Astrocyte (in vitro differentiated cells and primary cell): Measurements from ENCODE around the gene ZNF609. TPM values are rescaled to one million over a fixed set of nuclear protein-coding genes. Genes with fewer than 3 reads are reported as not detected.
A peak's percentile ranks its signal among the peaks of the same experiment; 100 is the strongest.

Source experiments
- DNase-seq: peaks from one replicate; pipeline ENCODE4 v3.0.0-alpha.2; 2010; ENCODE audit warnings: low read depth
- FAIRE-seq: peaks from 2 replicates; lab custom pipeline; 2011; peaks lifted over from hg19 to GRCh38; lab: Jason Lieb, UNC
- H2AFZ ChIP-seq: 2 replicates; pipeline ENCODE4 v1.6.0; 2012; ENCODE audit warnings: low read depth, low read length, inconsistent platforms
- H3K27ac ChIP-seq: 2 replicates; pipeline ENCODE4 v1.5.1; 2011; ENCODE audit warnings: low read depth, low read length, inconsistent platforms
- H3K27me3 ChIP-seq: 2 replicates; pipeline ENCODE4 v1.6.0; 2011; ENCODE audit warnings: low read length, inconsistent platforms; ENCODE audit not compliant: insufficient read depth
- H3K36me3 ChIP-seq: 2 replicates; pipeline ENCODE4 v1.5.1; 2011; ENCODE audit warnings: low read length, inconsistent platforms; ENCODE audit not compliant: insufficient read depth
- H3K4me1 ChIP-seq: 2 replicates; pipeline ENCODE4 v1.5.1; 2011; ENCODE audit warnings: low read length, inconsistent platforms; ENCODE audit not compliant: insufficient read depth
- H3K4me2 ChIP-seq: 2 replicates; pipeline ENCODE4 v1.6.0; 2012; ENCODE audit warnings: low read length, inconsistent platforms
- H3K4me3 ChIP-seq: 2 replicates; pipeline ENCODE4 v1.5.1; 2011; ENCODE audit warnings: low read depth, mild to moderate bottlenecking, low read length, inconsistent platforms; ENCODE audit not compliant: insufficient read depth
- H3K79me2 ChIP-seq: 2 replicates; pipeline ENCODE4 v1.6.0; 2012; ENCODE audit warnings: mild to moderate bottlenecking, low read length, inconsistent platforms; ENCODE audit not compliant: insufficient read depth
- H3K9ac ChIP-seq: 2 replicates; pipeline ENCODE4 v1.6.0; 2012; ENCODE audit warnings: mild to moderate bottlenecking, low read length, inconsistent platforms
- H3K9me3 ChIP-seq: 2 replicates; pipeline ENCODE4 v1.5.1; 2012; ENCODE audit warnings: low read depth, mild to moderate bottlenecking, low read length, inconsistent platforms; ENCODE audit not compliant: insufficient read depth
- H4K20me1 ChIP-seq: 2 replicates; pipeline ENCODE4 v1.6.0; 2012; ENCODE audit warnings: low read length, inconsistent platforms; ENCODE audit not compliant: insufficient read depth
- H3K27ac Mint-ChIP-seq: one replicate; pipeline ENCODE4 v1.8.0; 2021; ENCODE audit warnings: mild to moderate bottlenecking, mixed read lengths; ENCODE audit not compliant: unreplicated experiment
- H3K27me3 Mint-ChIP-seq: one replicate; pipeline ENCODE4 v1.8.0; 2021; ENCODE audit warnings: low read depth, mixed read lengths; ENCODE audit not compliant: unreplicated experiment
- H3K36me3 Mint-ChIP-seq: one replicate; pipeline ENCODE4 v1.8.0; 2021; ENCODE audit warnings: low read depth, mixed read lengths; ENCODE audit not compliant: unreplicated experiment
- H3K4me1 Mint-ChIP-seq: one replicate; pipeline ENCODE4 v1.8.0; 2021; ENCODE audit warnings: low read depth, mixed read lengths; ENCODE audit not compliant: unreplicated experiment
- H3K4me3 Mint-ChIP-seq: one replicate; pipeline ENCODE4 v1.8.0; 2021; ENCODE audit warnings: mild to moderate bottlenecking, moderate library complexity, mixed read lengths; ENCODE audit not compliant: unreplicated experiment
- H3K9me3 Mint-ChIP-seq: one replicate; pipeline ENCODE4 v1.8.0; 2021; ENCODE audit warnings: mild to moderate bottlenecking, mixed read lengths; ENCODE audit not compliant: unreplicated experiment
- EZH2 ChIP-seq: IDR thresholded peaks from 2 replicates; pipeline ENCODE4 v1.6.1; 2012; ENCODE audit warnings: mild to moderate bottlenecking, low read length, inconsistent platforms; ENCODE audit not compliant: insufficient read depth
- total RNA-seq: library from RNA; stranded (reverse); gene quantifications from 2 replicates; pipeline ENCODE4 v1.2.1, GENCODE V29; 2021
- TF ChIP-seq, protein P1 (sequence below): IDR thresholded peaks from 2 replicates; pipeline ENCODE4 v1.5.1; 2011; ENCODE audit warnings: low read depth, mild to moderate bottlenecking, inconsistent platforms, low read length, moderate library complexity; ENCODE audit not compliant: insufficient read depth

The ZNF609 gene
- total RNA-seq, 1 donor from 2014 or later = 38.5 TPM

GRCh38 chr15:64461721-64462162 is 1.4 kb downstream of the ZNF609 start:
- Histone ChIP-seq H3K9me3 (no peaks in the 10 kb centered on the region), H3K9ac (peak overlapping the region; percentile 82), H2AFZ (peak overlapping the region; percentile 8), H3K4me1 (peaks cover 26% of the 10 kb centered on the region), H3K4me2 (peak overlapping the region; percentile 92), H4K20me1 (peaks cover 50% of the 10 kb centered on the region), H3K4me3 (peak overlapping the region; percentile 75), H3K79me2 (peaks cover 59% of the 10 kb centered on the region), H3K27ac (peak overlapping the region; percentile 48), H3K36me3 (peaks cover 5% of the 10 kb centered on the region), H3K27me3 (no peaks in the 10 kb centered on the region)
- Mint-ChIP-seq H3K4me3 (peak overlapping the region; percentile 87), H3K27me3 (no peaks in the 10 kb centered on the region), H3K4me1 (peaks cover 40% of the 10 kb centered on the region), H3K9me3 (no peaks in the 10 kb centered on the region), H3K27ac (peak overlapping the region; percentile 56), H3K36me3 (peaks cover 2% of the 10 kb centered on the region)
- no peak for FAIRE-seq
- TF ChIP-seq, protein P1, sequence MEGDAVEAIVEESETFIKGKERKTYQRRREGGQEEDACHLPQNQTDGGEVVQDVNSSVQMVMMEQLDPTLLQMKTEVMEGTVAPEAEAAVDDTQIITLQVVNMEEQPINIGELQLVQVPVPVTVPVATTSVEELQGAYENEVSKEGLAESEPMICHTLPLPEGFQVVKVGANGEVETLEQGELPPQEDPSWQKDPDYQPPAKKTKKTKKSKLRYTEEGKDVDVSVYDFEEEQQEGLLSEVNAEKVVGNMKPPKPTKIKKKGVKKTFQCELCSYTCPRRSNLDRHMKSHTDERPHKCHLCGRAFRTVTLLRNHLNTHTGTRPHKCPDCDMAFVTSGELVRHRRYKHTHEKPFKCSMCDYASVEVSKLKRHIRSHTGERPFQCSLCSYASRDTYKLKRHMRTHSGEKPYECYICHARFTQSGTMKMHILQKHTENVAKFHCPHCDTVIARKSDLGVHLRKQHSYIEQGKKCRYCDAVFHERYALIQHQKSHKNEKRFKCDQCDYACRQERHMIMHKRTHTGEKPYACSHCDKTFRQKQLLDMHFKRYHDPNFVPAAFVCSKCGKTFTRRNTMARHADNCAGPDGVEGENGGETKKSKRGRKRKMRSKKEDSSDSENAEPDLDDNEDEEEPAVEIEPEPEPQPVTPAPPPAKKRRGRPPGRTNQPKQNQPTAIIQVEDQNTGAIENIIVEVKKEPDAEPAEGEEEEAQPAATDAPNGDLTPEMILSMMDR = no peak
- no peak for TF ChIP-seq EZH2
- peak; percentile 16 for DNase-seq

- Histone ChIP-seq H3K4me3 (no peak overlapping the region), H3K4me2 (peak overlapping the region; percentile 92), H3K9me3 (no peaks in the 10 kb centered on the region), H2AFZ (no peak overlapping the region), H3K36me3 (peaks cover 5% of the 10 kb centered on the region), H3K9ac (no peak overlapping the region), H3K4me1 (peaks cover 26% of the 10 kb centered on the region), H4K20me1 (peaks cover 58% of the 10 kb centered on the region), H3K27me3 (no peaks in the 10 kb centered on the region), H3K79me2 (peaks cover 66% of the 10 kb centered on the region), H3K27ac (no peak overlapping the region)
- no peaks in the 10 kb centered on the region for H3K9me3 Mint-ChIP-seq
- no peaks in the 10 kb centered on the region for H3K27me3 Mint-ChIP-seq
- H3K4me3 Mint-ChIP-seq = peak overlapping the region; percentile 87
- no peak for DNase-seq
- FAIRE-seq = no peak
- H3K4me1 Mint-ChIP-seq = peaks cover 45% of the 10 kb centered on the region
- peaks cover 2% of the 10 kb centered on the region for H3K36me3 Mint-ChIP-seq
- H3K27ac Mint-ChIP-seq = peak overlapping the region; percentile 56
- no peak for TF ChIP-seq EZH2
- TF ChIP-seq, protein P1 = no peak
Measured at GRCh38 chr15:64462492-64462891, 2.1 kb downstream of the ZNF609 start.

DNA sequence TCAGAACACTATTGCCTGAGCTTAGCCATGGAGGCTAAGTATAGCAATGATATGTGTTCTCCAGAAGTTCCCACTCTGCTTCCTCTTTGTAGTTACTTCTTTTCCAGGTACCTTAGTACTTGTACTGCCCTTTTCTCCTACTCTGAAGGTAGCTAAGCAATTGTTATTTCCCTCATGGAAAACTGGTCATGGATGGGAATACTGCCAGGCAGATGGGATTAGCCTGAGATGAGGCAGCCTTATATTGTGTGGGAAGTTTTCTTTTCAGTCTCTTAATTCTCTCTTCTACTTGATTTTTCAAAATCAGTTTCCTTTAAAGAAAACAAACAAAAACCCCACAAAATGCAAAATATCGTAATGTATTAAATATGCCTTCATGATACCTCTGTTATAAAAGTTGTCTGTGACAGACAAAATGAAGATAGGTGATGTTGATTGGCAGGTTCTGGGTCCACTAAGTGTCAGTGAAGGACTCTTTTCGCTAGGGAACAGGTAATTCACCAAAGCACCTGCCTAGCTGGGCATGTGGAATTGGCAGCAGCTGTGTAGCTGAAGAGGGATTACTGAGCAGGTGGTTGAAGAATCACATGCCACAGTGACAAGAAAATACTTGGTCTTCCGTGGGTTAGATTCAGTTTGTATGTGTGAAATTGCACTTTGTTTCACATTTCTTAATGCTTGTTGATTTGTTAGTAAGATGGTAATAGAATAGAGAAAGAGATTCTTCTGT is 4.1 kb downstream of the ZNF609 start:
- H3K27ac Mint-ChIP-seq = no peak overlapping the region
- peak; percentile 48 for DNase-seq
- Histone ChIP-seq H4K20me1 (peaks cover 73% of the 10 kb centered on the region), H3K9ac (peak overlapping the region; percentile 14), H3K4me2 (peak overlapping the region; percentile 20), H3K27ac (no peak overlapping the region), H3K79me2 (peaks cover 86% of the 10 kb centered on the region), H2AFZ (no peak overlapping the region), H3K4me1 (peaks cover 26% of the 10 kb centered on the region), H3K27me3 (no peaks in the 10 kb centered on the region), H3K4me3 (no peak overlapping the region), H3K9me3 (no peaks in the 10 kb centered on the region), H3K36me3 (no peaks in the 10 kb centered on the region)
- no peak overlapping the region for H3K4me3 Mint-ChIP-seq
- H3K9me3 Mint-ChIP-seq = no peaks in the 10 kb centered on the region
- no peak for FAIRE-seq
- H3K27me3 Mint-ChIP-seq = no peaks in the 10 kb centered on the region
- no peak for TF ChIP-seq EZH2
- TF ChIP-seq, protein P1 = no peak
- peaks cover 2% of the 10 kb centered on the region for H3K36me3 Mint-ChIP-seq
- H3K4me1 Mint-ChIP-seq = peaks cover 37% of the 10 kb centered on the region
